Natural killer cell (primary cell): ENCODE data around the gene SLC29A4. TPM values are rescaled to one million over a fixed set of nuclear protein-coding genes. Genes with fewer than 3 reads are reported as not detected.
"Not testable (repeated sequence)": the region's sequence is repeated elsewhere in the genome, so short reads cannot be mapped to it uniquely, and the experiment has no call there.

Experiments used
- ATAC-seq, 3 donors: fragments of 150-1000 bp in 2 of 3; fragments of 200-7000 bp in 1 of 3; cut with Tn5 transposase; 1 replicate in 1 of 3; 2 replicates in 2 of 3; pipeline ENCODE4 v1.10.0; 2021; ENCODE audit warnings: mild to moderate bottlenecking in 2 of 3, moderate library complexity in 2 of 3
- DNase-seq, 2 donors: peaks; one replicate each; pipeline versions ENCODE4 v3.0.0 to v3.0.0-alpha.2; 2013 to 2021; ENCODE audit warnings: mixed read lengths in 1 of 2
- H3K27ac ChIP-seq: one replicate; pipeline ENCODE4 v1.5.1; 2013; ENCODE audit warnings: mild to moderate bottlenecking, low read length
- H3K27me3 ChIP-seq: one replicate; pipeline ENCODE4 v1.6.1; 2013; ENCODE audit warnings: low read length; ENCODE audit not compliant: control insufficient read depth, insufficient read depth
- H3K36me3 ChIP-seq: one replicate; pipeline ENCODE4 v1.6.1; 2013; ENCODE audit warnings: low read length; ENCODE audit not compliant: control insufficient read depth, insufficient read depth
- H3K4me1 ChIP-seq: one replicate; pipeline ENCODE4 v1.6.1; 2013; ENCODE audit warnings: low read length; ENCODE audit not compliant: control insufficient read depth, insufficient read depth
- H3K4me3 ChIP-seq: one replicate; pipeline ENCODE4 v1.5.1; 2013; ENCODE audit warnings: low read length
- H3K9me3 ChIP-seq: one replicate; pipeline ENCODE4 v1.6.1; 2013; ENCODE audit warnings: low read length; ENCODE audit not compliant: control insufficient read depth, insufficient read depth
- H3K27ac Mint-ChIP-seq, 2 donors: one replicate each; pipeline ENCODE4 v1.8.0; 2022; ENCODE audit warnings: mild to moderate bottlenecking in 2 of 2, mixed read lengths in 2 of 2, moderate library complexity in 1 of 2
- H3K27me3 Mint-ChIP-seq, 2 donors: one replicate each; pipeline ENCODE4 v1.8.0; 2022; ENCODE audit warnings: low read depth in 2 of 2, mixed read lengths in 2 of 2
- H3K36me3 Mint-ChIP-seq: one replicate; pipeline ENCODE4 v1.8.0; 2022; ENCODE audit warnings: mixed read lengths
- H3K4me1 Mint-ChIP-seq, 2 donors: one replicate each; pipeline ENCODE4 v1.8.0; 2022; ENCODE audit warnings: mixed read lengths in 2 of 2
- H3K4me3 Mint-ChIP-seq: one replicate; pipeline ENCODE4 v1.8.0; 2022; ENCODE audit warnings: mild to moderate bottlenecking, moderate library complexity, mixed read lengths
- H3K9me3 Mint-ChIP-seq, 2 donors: one replicate each; pipeline ENCODE4 v1.8.0; 2022; ENCODE audit warnings: mixed read lengths in 2 of 2
- CTCF ChIP-seq: fragments of 200-600 bp; IDR thresholded peaks from one replicate; pipeline ENCODE4 v1.8.0; 2022; ENCODE audit warnings: antibody characterized with exemption
- WGBS: methylation state at CpG from one replicate; pipeline ENCODE4 v1.1.7; 2013; ENCODE audit warnings: missing lambda C conversion rate; ENCODE audit not compliant: insufficient coverage; 5-methylcytosine and 5-hydroxymethylcytosine counted together
- intact Hi-C: fragments of 100-400 bp; cut with micrococcal nuclease; formaldehyde crosslinking; loops from one replicate; pipeline ENCODE4 v1.14.2; 2022
- total RNA-seq, 4 donors: library from RNA; stranded (reverse); fragments of 120-200 nt in 1 of 4; gene quantifications; one replicate each; pipeline versions ENCODE4 v1.2.3 to v1.2.4, GENCODE V29; 2013 to 2022

The SLC29A4 gene
- total RNA-seq, 3 donors from 2014 or later (not counting 1 experiment from before 2014, with no cell fraction given), result 0.16 to 0.95 (median 0.40) TPM

GRCh38 chr7:5266191-5267028 is 16.3 kb upstream of the SLC29A4 start:
- H3K4me1 Mint-ChIP-seq, result no peaks in the 10 kb centered on the region
- no peak for TF ChIP-seq CTCF
- Histone ChIP-seq H3K4me3 (no peak overlapping the region), H3K27me3 (no peaks in the 10 kb centered on the region), H3K9me3 (no peaks in the 10 kb centered on the region), H3K4me1 (no peaks in the 10 kb centered on the region), H3K27ac (no peak overlapping the region), H3K36me3 (no peaks in the 10 kb centered on the region)
- no peak overlapping the region for H3K27ac Mint-ChIP-seq
- ATAC-seq (no peak), DNase-seq (no peak)
- no peaks in the 10 kb centered on the region for H3K9me3 Mint-ChIP-seq
- WGBS, result 80% methylated on average over 20 of the region's 20 CpGs
- no peaks in the 10 kb centered on the region for H3K36me3 Mint-ChIP-seq
- intact Hi-C loops, result no loop called here
- H3K27me3 Mint-ChIP-seq, result peaks cover 0 to 6% of the 10 kb centered on the region in 2 donors
- H3K4me3 Mint-ChIP-seq, result no peak overlapping the region

GRCh38 chr7:5267829-5268228 is 14.9 kb upstream of the SLC29A4 start:
- H3K27ac Mint-ChIP-seq, H3K27me3 Mint-ChIP-seq, H3K4me1 ChIP-seq, H3K4me3 Mint-ChIP-seq, H3K27ac ChIP-seq, intact Hi-C loops, H3K27me3 ChIP-seq, ATAC-seq, H3K36me3 Mint-ChIP-seq, H3K9me3 Mint-ChIP-seq, H3K9me3 ChIP-seq, H3K4me3 ChIP-seq, H3K36me3 ChIP-seq, DNase-seq, H3K4me1 Mint-ChIP-seq: not testable (repeated sequence)
- WGBS, result 88% methylated on average over 8 of the region's 8 CpGs

- H3K27me3 Mint-ChIP-seq, intact Hi-C loops, H3K4me1 Mint-ChIP-seq, DNase-seq, H3K36me3 Mint-ChIP-seq, H3K9me3 ChIP-seq, H3K27me3 ChIP-seq, H3K4me1 ChIP-seq, H3K9me3 Mint-ChIP-seq, H3K27ac Mint-ChIP-seq, H3K27ac ChIP-seq, H3K4me3 Mint-ChIP-seq, ATAC-seq, H3K4me3 ChIP-seq, H3K36me3 ChIP-seq: not testable (repeated sequence)
- WGBS, result 89% methylated on average over 12 of the region's 12 CpGs
Observed at GRCh38 chr7:5269992-5270657, 12.6 kb upstream of the SLC29A4 start.

- Histone ChIP-seq H3K27ac (no peak overlapping the region), H3K4me3 (no peak overlapping the region), H3K27me3 (no peaks in the 10 kb centered on the region), H3K36me3 (no peaks in the 10 kb centered on the region), H3K4me1 (no peaks in the 10 kb centered on the region), H3K9me3 (no peaks in the 10 kb centered on the region)
- DNase-seq, result no peak
- Mint-ChIP-seq H3K4me1 (no peaks in the 10 kb centered on the region), H3K36me3 (no peaks in the 10 kb centered on the region), H3K4me3 (no peak overlapping the region), H3K9me3 (no peaks in the 10 kb centered on the region), H3K27me3 (peaks cover 0 to 4% of the 10 kb centered on the region in 2 donors), H3K27ac (no peak overlapping the region)
- intact Hi-C loops, result no loop called here
- no peak for ATAC-seq
- 66% methylated on average over 4 of the region's 6 CpGs for WGBS
- TF ChIP-seq CTCF, result no peak
Observed at GRCh38 chr7:5270788-5271187, 12.0 kb upstream of the SLC29A4 start.

- H3K4me3 ChIP-seq, H3K4me3 Mint-ChIP-seq, H3K4me1 Mint-ChIP-seq, ATAC-seq, H3K4me1 ChIP-seq, H3K36me3 Mint-ChIP-seq, H3K27me3 Mint-ChIP-seq, H3K27ac ChIP-seq, H3K27ac Mint-ChIP-seq, intact Hi-C loops, H3K36me3 ChIP-seq, H3K9me3 Mint-ChIP-seq, DNase-seq, H3K9me3 ChIP-seq, H3K27me3 ChIP-seq: not testable (repeated sequence)
- WGBS, result 80% methylated on average over 16 of the region's 18 CpGs
Observed at GRCh38 chr7:5273831-5274405, 8.8 kb upstream of the SLC29A4 start.
